ENCODE results near the gene SNAI1.

DNA sequence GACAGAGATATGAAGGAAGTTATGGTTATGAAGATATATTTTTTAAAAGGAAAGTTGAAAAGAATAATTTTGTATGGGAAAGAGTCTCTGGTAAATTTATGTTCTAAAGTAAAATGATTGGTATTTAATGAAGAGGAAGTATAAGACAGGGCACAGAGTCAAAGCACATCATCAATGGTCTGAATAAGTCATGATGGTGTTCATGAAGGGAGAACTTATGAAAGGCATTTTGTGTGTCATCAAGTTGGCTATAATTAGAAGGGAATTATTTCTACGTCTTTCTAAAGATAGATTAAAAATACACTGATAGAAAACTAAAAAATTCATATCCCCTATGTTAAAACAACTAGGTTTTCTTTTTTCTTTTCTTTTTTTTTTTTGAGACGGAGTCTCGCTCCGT, 21.4 kb upstream of the SNAI1 start:
- TF ChIP-seq, protein P1, sequence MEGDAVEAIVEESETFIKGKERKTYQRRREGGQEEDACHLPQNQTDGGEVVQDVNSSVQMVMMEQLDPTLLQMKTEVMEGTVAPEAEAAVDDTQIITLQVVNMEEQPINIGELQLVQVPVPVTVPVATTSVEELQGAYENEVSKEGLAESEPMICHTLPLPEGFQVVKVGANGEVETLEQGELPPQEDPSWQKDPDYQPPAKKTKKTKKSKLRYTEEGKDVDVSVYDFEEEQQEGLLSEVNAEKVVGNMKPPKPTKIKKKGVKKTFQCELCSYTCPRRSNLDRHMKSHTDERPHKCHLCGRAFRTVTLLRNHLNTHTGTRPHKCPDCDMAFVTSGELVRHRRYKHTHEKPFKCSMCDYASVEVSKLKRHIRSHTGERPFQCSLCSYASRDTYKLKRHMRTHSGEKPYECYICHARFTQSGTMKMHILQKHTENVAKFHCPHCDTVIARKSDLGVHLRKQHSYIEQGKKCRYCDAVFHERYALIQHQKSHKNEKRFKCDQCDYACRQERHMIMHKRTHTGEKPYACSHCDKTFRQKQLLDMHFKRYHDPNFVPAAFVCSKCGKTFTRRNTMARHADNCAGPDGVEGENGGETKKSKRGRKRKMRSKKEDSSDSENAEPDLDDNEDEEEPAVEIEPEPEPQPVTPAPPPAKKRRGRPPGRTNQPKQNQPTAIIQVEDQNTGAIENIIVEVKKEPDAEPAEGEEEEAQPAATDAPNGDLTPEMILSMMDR (IDR thresholded peaks at IDR 0.05) = no peak
- no peak for TF ChIP-seq POLR2A (IDR thresholded peaks at IDR 0.05)
